Measurements from ENCODE around the gene ANKS1B. TPM values are rescaled to one million over a fixed set of nuclear protein-coding genes. Genes with fewer than 3 reads are reported as not detected.

Gene ANKS1B
- total and polyA plus RNA-seq, 2 of the 4 experiments (the other 2 are of a cell fraction) = 0.17 to 0.18 TPM

GRCh38 chr12:98980508-98980907, 1004.2 kb downstream of the ANKS1B start:
- Histone ChIP-seq H3K9ac (ENCODE audit: low read depth, low read length) (no peak overlapping the region), H3K4me3 (ENCODE audit: insufficient read depth, low read depth, low read length) (no peak overlapping the region), H3K27me3 (ENCODE audit: control insufficient read depth, insufficient read depth, low read length) (no peaks in the 10 kb centered on the region), H4K20me1 (ENCODE audit: insufficient read depth, low read length) (no peaks in the 10 kb centered on the region), H4K91ac (ENCODE audit: insufficient read depth, low read depth, low read length) (no peak overlapping the region), H4K5ac (ENCODE audit: low read depth, low read length) (no peak overlapping the region), H3K79me1 (ENCODE audit: low read depth in 1 of 2, low read length in 2 of 2) (no peaks in the 10 kb centered on the region), H3K9me3 (ENCODE audit: control insufficient read depth, insufficient read depth, low read length) (no peaks in the 10 kb centered on the region), H3K27ac (ENCODE audit: insufficient read depth, low read length) (no peak overlapping the region), H3K18ac (ENCODE audit: low read depth, low read length) (no peak overlapping the region), H2BK5ac (ENCODE audit: low read depth, low read length, poor library complexity, severe bottlenecking) (no peak overlapping the region), H3K4me1 (ENCODE audit: control insufficient read depth, insufficient read depth, low read length) (no peaks in the 10 kb centered on the region), H2AK5ac (ENCODE audit: low read depth, low read length) (no peak overlapping the region), H2AK9ac (replicated peaks; ENCODE audit: low read depth, low read length, poor library complexity) (no peak overlapping the region), H2BK120ac (ENCODE audit: low read depth, low read length) (no peak overlapping the region), H3K36me3 (ENCODE audit: control insufficient read depth, insufficient read depth, low read length) (no peaks in the 10 kb centered on the region), H3K9me1 (ENCODE audit: insufficient read depth, low read length) (no peaks in the 10 kb centered on the region), H2AFZ (replicated peaks; ENCODE audit: low read length, poor library complexity) (no peak overlapping the region), H3K4me2 (ENCODE audit: low read depth, low read length) (no peak overlapping the region), H3K23ac (ENCODE audit: low read depth, low read length) (no peak overlapping the region), H4K8ac (ENCODE audit: low read depth in 2 of 2, low read length in 2 of 2) (no peak overlapping the region), H2BK15ac (ENCODE audit: low read depth, low read length) (no peak overlapping the region), H3K14ac (replicated peaks; ENCODE audit: low read depth, low read length) (no peak overlapping the region), H2BK20ac (ENCODE audit: low read depth, low read length) (no peak overlapping the region), H3K4ac (ENCODE audit: low read depth, low read length) (no peak overlapping the region), H3K56ac (ENCODE audit: extremely low read depth, insufficient read depth, low read length) (no peak overlapping the region)
- TF ChIP-seq USF2 (IDR thresholded peaks at IDR 0.05; ENCODE audit: low read depth, low read length) = no peak
- no peak for TF ChIP-seq CHD1 (IDR thresholded peaks at IDR 0.05; ENCODE audit: low read depth, low read length)
- TF ChIP-seq RAD21 (IDR thresholded peaks at IDR 0.05; ENCODE audit: low read length) = no peak
- TF ChIP-seq RFX5 (IDR thresholded peaks at IDR 0.05; ENCODE audit: low read depth, low read length) = no peak
- no peak for TF ChIP-seq FOS (IDR thresholded peaks at IDR 0.05; ENCODE audit: low read depth, low read length)
- TF ChIP-seq CTCF (conservative IDR thresholded peaks at IDR 0.05; ENCODE audit: low read depth, low read length) = no peak
- TF ChIP-seq MAFK (IDR thresholded peaks at IDR 0.05; ENCODE audit: low read depth, low read length) = no peak
- no TSS peak for BruUV-seq (replicated peaks)
- dilution Hi-C loops (cut with HindIII; ENCODE audit: low sequenced_read_pairs, unreplicated experiment) = no loop called here
- ChIA-PET CTCF (no interaction called here), POLR2A (ENCODE audit: unreplicated experiment) (no interaction called here)
- in situ Hi-C loops (cut with MboI; ENCODE audit: low sequenced_read_pairs) = loop anchor here (25.0 kb wide), 1 partner anchor 418 kb away; no protein-coding TSS in a partner anchor
- DNase-seq (no peak), ATAC-seq (ENCODE audit: low read depth) (no peak)
- intact Hi-C loops (cut with micrococcal nuclease) = no loop called here

Measured in IMR-90 (cell line).